ENCODE measurements around the gene LUZP2. TPM values are rescaled to one million over a fixed set of nuclear protein-coding genes. Genes with fewer than 3 reads are reported as not detected.

Gene LUZP2
- total RNA-seq, 3 donors from 2014 or later: 0.96 to 5.0 (median 2.9) TPM

DNA sequence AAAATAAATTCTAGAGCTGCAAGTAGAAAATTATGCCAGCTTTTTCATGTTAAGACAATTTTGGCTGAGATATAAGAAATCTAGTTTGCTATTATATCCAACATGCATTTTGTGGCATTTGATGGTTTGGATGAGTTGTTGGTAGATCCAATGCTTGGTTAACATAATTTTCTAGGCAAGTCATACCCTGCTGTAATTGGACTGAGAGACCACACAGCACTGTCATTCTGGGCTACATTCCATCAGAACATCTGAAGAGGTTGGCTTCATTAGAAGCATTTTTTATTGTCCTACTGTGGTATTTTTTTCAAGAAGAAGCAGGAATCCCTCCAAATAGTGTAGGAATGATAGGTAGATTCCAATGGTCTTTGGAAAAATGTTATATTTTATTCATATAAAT is 561.0 kb downstream of the LUZP2 start:
- intact Hi-C loops (cut with DNase I; ENCODE audit: low total_unique reads): no loop called here
- TF ChIP-seq POLR2AphosphoS5 (IDR thresholded peaks at IDR 0.05) (no peak), POLR2A (IDR thresholded peaks at IDR 0.05) (no peak)
- TF ChIP-seq, protein P1, sequence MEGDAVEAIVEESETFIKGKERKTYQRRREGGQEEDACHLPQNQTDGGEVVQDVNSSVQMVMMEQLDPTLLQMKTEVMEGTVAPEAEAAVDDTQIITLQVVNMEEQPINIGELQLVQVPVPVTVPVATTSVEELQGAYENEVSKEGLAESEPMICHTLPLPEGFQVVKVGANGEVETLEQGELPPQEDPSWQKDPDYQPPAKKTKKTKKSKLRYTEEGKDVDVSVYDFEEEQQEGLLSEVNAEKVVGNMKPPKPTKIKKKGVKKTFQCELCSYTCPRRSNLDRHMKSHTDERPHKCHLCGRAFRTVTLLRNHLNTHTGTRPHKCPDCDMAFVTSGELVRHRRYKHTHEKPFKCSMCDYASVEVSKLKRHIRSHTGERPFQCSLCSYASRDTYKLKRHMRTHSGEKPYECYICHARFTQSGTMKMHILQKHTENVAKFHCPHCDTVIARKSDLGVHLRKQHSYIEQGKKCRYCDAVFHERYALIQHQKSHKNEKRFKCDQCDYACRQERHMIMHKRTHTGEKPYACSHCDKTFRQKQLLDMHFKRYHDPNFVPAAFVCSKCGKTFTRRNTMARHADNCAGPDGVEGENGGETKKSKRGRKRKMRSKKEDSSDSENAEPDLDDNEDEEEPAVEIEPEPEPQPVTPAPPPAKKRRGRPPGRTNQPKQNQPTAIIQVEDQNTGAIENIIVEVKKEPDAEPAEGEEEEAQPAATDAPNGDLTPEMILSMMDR (IDR thresholded peaks at IDR 0.05): no peak
- H3K4me3 ChIP-seq: no peak overlapping the region
- no peaks in the 10 kb centered on the region for H3K4me1 ChIP-seq
- no peaks in the 10 kb centered on the region for H3K36me3 ChIP-seq
- DNase-seq (ENCODE audit: low spot score in 2 of 2): no peak
- H3K27me3 ChIP-seq: no peaks in the 10 kb centered on the region
- no peak overlapping the region for H3K27ac ChIP-seq
- no peaks in the 10 kb centered on the region for H3K9me3 ChIP-seq

DNA sequence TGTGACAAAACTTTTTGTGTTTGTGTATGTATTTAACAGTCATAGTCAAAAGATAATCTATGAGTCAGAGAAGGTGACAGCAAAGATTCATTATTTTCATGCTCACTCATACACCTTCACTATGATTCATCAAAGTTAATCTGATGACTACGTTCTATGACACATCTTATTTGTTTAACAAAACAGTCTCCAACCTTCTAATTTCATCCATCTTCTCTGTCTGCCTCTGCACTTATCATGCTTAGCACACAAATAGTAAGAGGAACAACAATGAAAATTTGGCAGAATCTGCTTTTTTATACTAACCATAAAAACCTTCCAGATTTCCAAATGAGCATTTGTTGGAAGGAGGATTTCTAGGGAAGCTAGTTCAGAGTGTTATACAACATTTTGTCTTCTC is 568.9 kb downstream of the LUZP2 start:
- TF ChIP-seq POLR2A (IDR thresholded peaks at IDR 0.05) (no peak), POLR2AphosphoS5 (IDR thresholded peaks at IDR 0.05) (no peak)
- TF ChIP-seq, protein P1 (IDR thresholded peaks at IDR 0.05): no peak
- no peak for DNase-seq (ENCODE audit: low spot score in 2 of 2)
- H3K4me1 ChIP-seq: no peaks in the 10 kb centered on the region
- H3K9me3 ChIP-seq: no peaks in the 10 kb centered on the region
- H3K36me3 ChIP-seq: no peaks in the 10 kb centered on the region
- no peaks in the 10 kb centered on the region for H3K27me3 ChIP-seq
- intact Hi-C loops (cut with DNase I; ENCODE audit: low total_unique reads): no loop called here
- no peak overlapping the region for H3K27ac ChIP-seq
- no peak overlapping the region for H3K4me3 ChIP-seq

DNA sequence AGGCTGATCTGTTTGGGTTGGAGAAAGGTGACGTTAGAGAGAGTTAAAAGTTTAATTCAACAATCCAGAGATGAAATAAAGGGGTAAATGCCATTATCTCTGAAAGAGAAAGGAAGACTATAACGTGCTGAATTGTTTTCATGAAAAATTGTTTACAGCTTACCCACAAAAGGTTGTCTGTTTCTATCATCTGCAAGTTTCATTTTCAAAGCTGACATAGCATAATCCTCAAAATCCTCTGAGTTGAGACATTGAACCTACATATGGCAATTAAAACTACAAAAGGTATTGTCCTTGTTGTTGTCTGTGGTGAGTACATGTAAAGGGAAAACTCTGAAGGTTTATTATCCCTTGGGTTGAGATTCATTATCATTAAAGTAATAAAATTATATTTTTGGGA is 569.9 kb downstream of the LUZP2 start:
- no peak overlapping the region for H3K27ac ChIP-seq
- no peak overlapping the region for H3K4me3 ChIP-seq
- intact Hi-C loops (cut with DNase I; ENCODE audit: low total_unique reads): no loop called here
- DNase-seq (ENCODE audit: low spot score in 2 of 2): no peak
- no peaks in the 10 kb centered on the region for H3K36me3 ChIP-seq
- no peaks in the 10 kb centered on the region for H3K4me1 ChIP-seq
- TF ChIP-seq, protein P1 (IDR thresholded peaks at IDR 0.05): no peak
- TF ChIP-seq POLR2AphosphoS5 (IDR thresholded peaks at IDR 0.05): no peak
- TF ChIP-seq POLR2A (IDR thresholded peaks at IDR 0.05): no peak
- no peaks in the 10 kb centered on the region for H3K9me3 ChIP-seq
- H3K27me3 ChIP-seq: no peaks in the 10 kb centered on the region

DNA sequence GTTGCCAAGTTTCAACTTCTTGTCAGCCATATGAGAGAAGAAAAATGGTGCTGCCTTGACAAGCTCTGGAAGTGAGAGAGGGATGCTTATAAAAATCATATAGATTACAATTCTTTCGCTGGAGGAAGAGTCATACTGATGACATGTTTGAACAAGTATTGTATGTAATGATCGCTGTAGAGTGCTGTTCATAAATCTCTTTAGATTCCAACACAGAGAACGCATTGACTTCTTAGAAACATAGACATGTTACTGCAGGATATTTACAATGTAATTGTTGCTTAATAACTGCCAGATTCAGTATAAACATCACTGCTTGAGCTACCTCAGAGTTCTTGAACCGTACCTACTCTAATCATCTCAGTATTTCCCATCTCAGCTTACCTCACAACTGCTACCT is 571.6 kb downstream of the LUZP2 start:
- TF ChIP-seq, protein P1 (IDR thresholded peaks at IDR 0.05): no peak
- no peak for TF ChIP-seq POLR2A (IDR thresholded peaks at IDR 0.05)
- no peak for TF ChIP-seq POLR2AphosphoS5 (IDR thresholded peaks at IDR 0.05)
- H3K4me3 ChIP-seq: no peak overlapping the region
- no peaks in the 10 kb centered on the region for H3K27me3 ChIP-seq
- H3K4me1 ChIP-seq: no peaks in the 10 kb centered on the region
- no peak overlapping the region for H3K27ac ChIP-seq
- no peaks in the 10 kb centered on the region for H3K9me3 ChIP-seq
- intact Hi-C loops (cut with DNase I; ENCODE audit: low total_unique reads): no loop called here
- no peak for DNase-seq (ENCODE audit: low spot score in 2 of 2)
- H3K36me3 ChIP-seq: no peaks in the 10 kb centered on the region

DNA sequence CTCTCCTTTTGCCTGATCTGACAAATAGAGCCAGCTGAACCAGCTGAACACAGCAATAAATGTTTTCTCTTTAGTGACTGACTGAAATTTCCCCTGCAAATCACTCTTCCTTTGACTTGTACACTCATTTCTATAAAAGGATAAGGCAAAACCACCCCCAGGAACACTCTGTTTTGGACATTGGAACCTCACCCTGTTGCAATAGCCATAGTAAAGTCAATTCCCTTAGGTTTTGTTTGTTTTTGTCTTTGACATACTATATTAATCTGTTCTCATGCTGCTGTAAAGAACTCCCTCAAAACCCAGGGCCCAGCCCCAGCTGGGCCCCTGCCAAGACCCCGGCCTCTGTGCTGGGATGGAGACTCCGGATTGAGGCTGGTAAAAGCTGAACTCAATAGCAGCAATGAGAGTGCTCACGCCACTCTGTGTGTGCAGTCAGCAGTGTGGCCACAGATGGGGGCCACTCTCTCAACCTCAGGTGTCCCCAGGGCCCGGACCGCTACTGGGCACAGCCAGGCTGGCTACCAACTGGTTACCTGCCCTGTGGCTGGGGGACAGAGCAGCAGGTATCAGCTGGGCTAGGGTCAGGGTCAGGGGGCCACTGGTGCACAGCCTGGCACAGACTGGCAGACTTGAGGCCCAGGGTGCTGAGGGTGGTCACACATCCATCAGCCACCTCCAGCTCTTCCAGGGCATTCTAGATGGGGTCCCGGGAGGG is 597.4 kb downstream of the LUZP2 start:
- Histone ChIP-seq H3K4me3 (no peak overlapping the region), H3K27ac (no peak overlapping the region), H3K27me3 (no peaks in the 10 kb centered on the region), H3K9me3 (no peaks in the 10 kb centered on the region), H3K36me3 (no peaks in the 10 kb centered on the region), H3K4me1 (no peaks in the 10 kb centered on the region)
- intact Hi-C loops (cut with DNase I; ENCODE audit: low total_unique reads): no loop called here
- TF ChIP-seq, protein P1 (IDR thresholded peaks at IDR 0.05): no peak
- TF ChIP-seq POLR2AphosphoS5 (IDR thresholded peaks at IDR 0.05): no peak
- TF ChIP-seq POLR2A (IDR thresholded peaks at IDR 0.05): no peak
- no peak for DNase-seq (ENCODE audit: low spot score in 2 of 2)
